ENCODE measurements around the gene MAST3. TPM values are rescaled to one million over a fixed set of nuclear protein-coding genes. Genes with fewer than 3 reads are reported as not detected.

The MAST3 gene
- total and polyA plus RNA-seq, 2 of the 8 experiments (the other 6 are each of a cell fraction or from before 2014, with no cell fraction given): 3.4 to 9.0 TPM

DNA sequence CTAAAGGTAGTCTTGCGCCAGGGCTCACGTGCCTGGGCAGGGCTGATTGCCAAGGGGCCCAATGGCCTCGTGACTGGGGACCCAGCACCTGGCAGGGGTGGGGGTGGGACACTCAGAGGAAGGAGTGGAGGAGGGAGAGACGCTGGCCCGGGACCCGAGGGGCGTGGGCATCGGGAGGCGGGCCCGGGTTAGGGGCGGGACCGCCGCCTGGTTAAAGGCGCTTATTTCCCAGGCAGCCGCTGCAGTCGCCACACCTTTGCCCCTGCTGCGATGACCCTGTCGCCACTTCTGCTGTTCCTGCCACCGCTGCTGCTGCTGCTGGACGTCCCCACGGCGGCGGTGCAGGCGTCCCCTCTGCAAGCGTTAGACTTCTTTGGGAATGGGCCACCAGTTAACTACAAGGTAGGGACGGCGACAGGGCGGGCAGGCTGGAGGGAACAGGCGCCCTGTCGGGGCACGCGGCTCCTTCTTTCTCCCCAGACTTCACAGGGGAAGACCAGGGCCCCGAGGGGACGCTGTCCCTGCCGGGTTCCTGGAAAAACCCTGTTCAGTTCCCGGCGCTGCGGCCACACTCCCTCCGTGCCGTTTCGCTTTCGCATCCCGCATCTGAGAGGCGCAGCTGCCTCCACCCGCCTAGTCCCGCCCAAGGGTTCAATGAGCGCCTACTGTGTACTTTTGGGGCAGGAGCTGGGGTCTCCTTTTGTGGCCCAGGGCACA, 76.2 kb downstream of the MAST3 start, which contains the start of gene IFI30:
Gene IFI30 (plus strand): TSS at position 242 of the 717 bp plus-strand sequence. CDS start 29 bp downstream, at position 271.
- Histone ChIP-seq H2AFZ (ENCODE audit: low read length) (peak within 1 kb of the TSS; percentile 72; the same call in 1 of the 2 replicates), H2BK20ac (ENCODE audit: low read length) (no peak within 1 kb of the TSS), H4K91ac (replicated peaks; ENCODE audit: insufficient read length, low read length) (no peak within 1 kb of the TSS), H3K4me1 (replicated peaks in 1 of 4; ENCODE audit: control insufficient read depth in 3 of 4, insufficient read depth in 4 of 4, low read length in 3 of 4) (peaks cover 0 to 5% (median 2%) of the 10 kb centered on the region in 4 experiments; a peak in 2 of 7 replicates), H3K4ac (replicated peaks; ENCODE audit: insufficient read length, low read depth, low read length) (peak within 1 kb of the TSS; percentile 7), H2AK5ac (ENCODE audit: low read depth, low read length) (no peak within 1 kb of the TSS), H3K23ac (ENCODE audit: insufficient read length) (no peak within 1 kb of the TSS), H3K9ac (replicated peaks in 1 of 4; ENCODE audit: extremely low read depth in 1 of 4, low read depth in 3 of 4, low read length in 3 of 4) (peak within 1 kb of the TSS in 2 of 4 experiments; percentile 20 to 23; a peak in 2 of 7 replicates), H3K14ac (ENCODE audit: insufficient read length) (no peak within 1 kb of the TSS), H3K4me2 (ENCODE audit: insufficient read depth in 1 of 2, low read depth in 2 of 2, low read length in 2 of 2) (peak within 1 kb of the TSS; percentile 61 to 81), H2BK15ac (ENCODE audit: low read length) (peak within 1 kb of the TSS; percentile 81; the same call in 1 of the 2 replicates), H3K56ac (replicated peaks; ENCODE audit: insufficient read length, low read depth, low read length) (no peak within 1 kb of the TSS), H3K36me3 (ENCODE audit: control insufficient read depth in 2 of 4, insufficient read depth in 4 of 4, low read length in 3 of 4) (peaks cover 2 to 10% (median 6%) of the 10 kb centered on the region in 4 experiments; a peak in 6 of 8 replicates), H3K79me2 (ENCODE audit: control insufficient read depth in 1 of 2, insufficient read depth in 2 of 2, low read length in 2 of 2) (no peaks in the 10 kb centered on the region), H3K27me3 (replicated peaks in 1 of 4; ENCODE audit: control insufficient read depth in 3 of 4, extremely low read depth in 1 of 4, insufficient read depth in 3 of 4, low read length in 3 of 4) (peaks cover 0 to 17% (median 7%) of the 10 kb centered on the region in 4 experiments; a peak in 5 of 7 replicates), H3K27ac (ENCODE audit: low read depth, low read length) (no peak within 1 kb of the TSS), H2BK12ac (ENCODE audit: low read depth, low read length) (peak within 1 kb of the TSS; percentile 22; the same call in 1 of the 2 replicates), H3K9me3 (ENCODE audit: insufficient read depth in 2 of 2, low read depth in 1 of 2, low read length in 1 of 2) (no peaks in the 10 kb centered on the region), H4K5ac (ENCODE audit: insufficient read length, low read depth, low read length) (peak within 1 kb of the TSS; percentile 39), H4K8ac (ENCODE audit: extremely low read depth, insufficient read depth, low read length) (peak within 1 kb of the TSS; percentile 54), H3K18ac (ENCODE audit: extremely low read depth, low read length) (peak within 1 kb of the TSS; percentile 78), H2BK120ac (replicated peaks; ENCODE audit: low read depth, low read length) (no peak within 1 kb of the TSS), H3K79me1 (ENCODE audit: low read depth, low read length) (no peaks in the 10 kb centered on the region), H2BK5ac (ENCODE audit: low read depth, low read length) (peak within 1 kb of the TSS; percentile 86; the same call in 1 of the 2 replicates), H4K20me1 (replicated peaks in 1 of 2; ENCODE audit: control insufficient read depth in 1 of 2, insufficient read depth in 2 of 2, low read length in 2 of 2) (peaks cover 0 to 1% of the 10 kb centered on the region in 2 experiments), H3K23me2 (ENCODE audit: low read depth, low read length) (peaks cover 6% of the 10 kb centered on the region; the same call in 1 of the 2 replicates), H3K4me3 (ENCODE audit: extremely low read depth in 1 of 4, insufficient read depth in 2 of 4, low read depth in 3 of 4, low read length in 4 of 4) (peak within 1 kb of the TSS; percentile 44 to 81 (median 66))
- ChIA-PET CTCF (ENCODE audit: partially characterized antibody) (interaction anchor here (0.6 to 1.2 kb wide), 3 partner anchors 18 to 1645 kb away, joined by 3 to 4 read pairs (median 4); no protein-coding TSS in a partner anchor), POLR2A (ENCODE audit: partially characterized antibody) (interaction anchor here (0.6 to 1.8 kb wide), 9 partner anchors 9 to 241 kb away, joined by 3 to 11 read pairs (median 3); partner anchors contain the start of genes CCDC124 and LSM4)
- DNase-seq (ENCODE audit: low read depth in 1 of 2, low spot score in 2 of 2): peak in 1 of 2 experiments; percentile 84
- 3% methylated on average over 31 of the region's 47 CpGs; no CpG with 5 or more reads in 1 of the 2 experiments for WGBS, 2 experiments (ENCODE audit: extremely low coverage in 1 of 2, insufficient coverage in 1 of 2, insufficient read length in 1 of 2, insufficient replicate concordance in 2 of 2, low coverage in 1 of 2, low lambda C conversion rate in 2 of 2, missing lambda C conversion rate in 1 of 2)
- FAIRE-seq: no peak
- TF ChIP-seq SP2 (IDR thresholded peaks at IDR 0.05; ENCODE audit: low read length) (no peak), EZH2 (IDR thresholded peaks at IDR 0.05; ENCODE audit: low read depth, low read length, severe bottlenecking) (no peak), CBX8 (IDR thresholded peaks at IDR 0.05; ENCODE audit: borderline replicate concordance, low read depth, low read length) (no peak), NRF1 (IDR thresholded peaks at IDR 0.05; ENCODE audit: low read depth, low read length) (no peak), TCF12 (IDR thresholded peaks at IDR 0.05; ENCODE audit: low read depth, low read length) (no peak), USF2 (IDR thresholded peaks at IDR 0.05; ENCODE audit: low read length) (peak; percentile 62; the same call in 1 of the 2 replicates), MAFK (IDR thresholded peaks at IDR 0.05; ENCODE audit: low read depth, low read length) (no peak), BACH1 (IDR thresholded peaks at IDR 0.05; ENCODE audit: low read length) (peak; percentile 39; the same call in 1 of the 2 replicates), SAP30 (IDR thresholded peaks at IDR 0.05; ENCODE audit: insufficient read depth, insufficient replicate concordance, low read length) (no peak), CHD2 (IDR thresholded peaks at IDR 0.05; ENCODE audit: low read length) (no peak)

Measured in H1 (cell line).